H1 (cell line): Measurements from ENCODE around the gene BMI1. TPM values are rescaled to one million over a fixed set of nuclear protein-coding genes. Genes with fewer than 3 reads are reported as not detected.

Source experiments
- CTCF ChIA-PET: fragments of 300-600 bp; sonication (Branson Sonifier 250); formaldehyde crosslinking; loops from one replicate; lab custom pipeline; 2021; ENCODE audit not compliant: partially characterized antibody; lab: Charles Lee
- POLR2A ChIA-PET: fragments of 300-600 bp; sonication (Branson Sonifier 250); formaldehyde crosslinking; loops from one replicate; lab custom pipeline; 2021; ENCODE audit warnings: inconsistent platforms; ENCODE audit not compliant: partially characterized antibody; lab: Charles Lee
- DNase-seq, 2 experiments: peaks; one replicate each; pipeline versions ENCODE4 v3.0.0 to v3.0.0-alpha.2; 2010 to 2022; ENCODE audit warnings: low spot score in 2 of 2, low read depth in 1 of 2, mixed read lengths in 1 of 2
- FAIRE-seq: peaks from 2 replicates; lab custom pipeline; 2011; peaks lifted over from hg19 to GRCh38; lab: Jason Lieb, UNC
- H2AFZ ChIP-seq: 2 replicates; pipeline ENCODE4 v1.8.1; 2012; ENCODE audit warnings: low read length, inconsistent platforms
- H2AK5ac ChIP-seq: 2 replicates; pipeline ENCODE4 v1.6.1; 2013; ENCODE audit warnings: low read depth, low read length
- H2BK120ac ChIP-seq: replicated peaks from 2 replicates; pipeline ENCODE3; 2013; ENCODE audit warnings: low read depth, low read length, inconsistent platforms
- H2BK12ac ChIP-seq: 2 replicates; pipeline ENCODE4 v1.6.1; 2013; ENCODE audit warnings: low read depth, low read length
- H2BK15ac ChIP-seq: 2 replicates; pipeline ENCODE4 v1.6.1; 2013; ENCODE audit warnings: low read length
- H2BK20ac ChIP-seq: 2 replicates; pipeline ENCODE4 v1.6.1; 2013; ENCODE audit warnings: low read length
- H2BK5ac ChIP-seq: 2 replicates; pipeline ENCODE4 v1.6.1; 2013; ENCODE audit warnings: low read depth, low read length
- H3K14ac ChIP-seq: 2 replicates; pipeline ENCODE4 v1.6.1; 2013; ENCODE audit warnings: inconsistent platforms; ENCODE audit not compliant: insufficient read length
- H3K18ac ChIP-seq: 2 replicates; pipeline ENCODE4 v1.6.1; 2013; ENCODE audit warnings: low read length; ENCODE audit errors: extremely low read depth
- H3K23ac ChIP-seq: 2 replicates; pipeline ENCODE4 v1.6.1; 2013; ENCODE audit warnings: inconsistent platforms; ENCODE audit not compliant: insufficient read length
- H3K23me2 ChIP-seq: 2 replicates; pipeline ENCODE4 v1.6.1; 2013; ENCODE audit warnings: low read depth, low read length
- H3K27ac ChIP-seq: 2 replicates; pipeline ENCODE4 v1.6.1; 2011; ENCODE audit warnings: low read depth, low read length, inconsistent platforms
- H3K27me3 ChIP-seq, 4 experiments: replicated peaks in 1 of 4; 1 replicate in 1 of 4; 2 replicates in 3 of 4; pipeline versions ENCODE4 v1.6.1 to v1.8.1; 2011 to 2013; ENCODE audit warnings: low read length in 3 of 4, mild to moderate bottlenecking in 3 of 4, inconsistent platforms in 2 of 4, mixed read lengths in 2 of 4, moderate library complexity in 1 of 4; ENCODE audit not compliant: control insufficient read depth in 3 of 4, insufficient read depth in 3 of 4; ENCODE audit errors: extremely low read depth in 1 of 4
- H3K36me3 ChIP-seq, 4 experiments: 2 replicates each; pipeline versions ENCODE4 v1.6.1 to v1.8.1; 2011 to 2013; ENCODE audit warnings: mild to moderate bottlenecking in 4 of 4, low read length in 3 of 4, moderate library complexity in 2 of 4, control low read depth in 1 of 4, inconsistent platforms in 1 of 4; ENCODE audit not compliant: insufficient read depth in 4 of 4, control insufficient read depth in 2 of 4
- H3K4ac ChIP-seq: replicated peaks from 2 replicates; pipeline ENCODE3; 2013; ENCODE audit warnings: low read length, low read depth, mixed read lengths, inconsistent platforms; ENCODE audit not compliant: insufficient read length
- H3K4me1 ChIP-seq, 4 experiments: replicated peaks in 1 of 4; 1 replicate in 1 of 4; 2 replicates in 3 of 4; pipeline versions ENCODE4 v1.6.1 to v1.8.1; 2011 to 2013; ENCODE audit warnings: low read length in 3 of 4, inconsistent platforms in 2 of 4, mixed read lengths in 1 of 4; ENCODE audit not compliant: insufficient read depth in 4 of 4, control insufficient read depth in 3 of 4
- H3K4me2 ChIP-seq, 2 experiments: 2 replicates each; pipeline versions ENCODE4 v1.6.1 to v1.8.1; 2011 to 2013; ENCODE audit warnings: low read depth in 2 of 2, low read length in 2 of 2, control low read depth in 1 of 2, inconsistent platforms in 1 of 2, mild to moderate bottlenecking in 1 of 2; ENCODE audit not compliant: insufficient read depth in 1 of 2
- H3K4me3 ChIP-seq, 4 experiments: fragments of 200-600, 300-600 bp in 1 of 4; sonication (generic), shearing (Covaris generic), sonication (Bioruptor Twin) in 1 of 4; 2 replicates each; pipeline versions ENCODE4 v1.5.1 to v1.8.1; 2011 to 2016; ENCODE audit warnings: low read length in 4 of 4, low read depth in 3 of 4, control low read depth in 2 of 4, inconsistent platforms in 2 of 4, mild to moderate bottlenecking in 2 of 4, mixed read lengths in 1 of 4, moderate library complexity in 1 of 4; ENCODE audit not compliant: insufficient read depth in 2 of 4; ENCODE audit errors: extremely low read depth in 1 of 4
- H3K56ac ChIP-seq: replicated peaks from 2 replicates; pipeline ENCODE3; 2013; ENCODE audit warnings: low read depth, mild to moderate bottlenecking, mixed read lengths, low read length, inconsistent platforms; ENCODE audit not compliant: insufficient read length
- H3K79me1 ChIP-seq: 2 replicates; pipeline ENCODE4 v1.6.1; 2013; ENCODE audit warnings: low read depth, low read length, control low read depth
- H3K79me2 ChIP-seq, 2 experiments: 2 replicates each; pipeline versions ENCODE4 v1.6.1 to v1.8.1; 2012 to 2013; ENCODE audit warnings: low read length in 2 of 2, mild to moderate bottlenecking in 2 of 2, inconsistent platforms in 1 of 2; ENCODE audit not compliant: insufficient read depth in 2 of 2, control insufficient read depth in 1 of 2
- H3K9ac ChIP-seq, 4 experiments: replicated peaks in 1 of 4; 1 replicate in 1 of 4; 2 replicates in 3 of 4; pipeline versions ENCODE4 v1.6.1 to v1.8.1; 2011 to 2013; ENCODE audit warnings: low read depth in 3 of 4, low read length in 3 of 4, control low read depth in 2 of 4, mild to moderate bottlenecking in 2 of 4, moderate library complexity in 2 of 4, inconsistent platforms in 1 of 4; ENCODE audit errors: extremely low read depth in 1 of 4
- H3K9me3 ChIP-seq, 2 experiments: 2 replicates each; pipeline versions ENCODE4 v1.6.1 to v1.8.1; 2012 to 2013; ENCODE audit warnings: mild to moderate bottlenecking in 2 of 2, moderate library complexity in 2 of 2, control low read depth in 1 of 2, inconsistent platforms in 1 of 2, low read depth in 1 of 2, low read length in 1 of 2, mixed read lengths in 1 of 2; ENCODE audit not compliant: insufficient read depth in 2 of 2
- H4K20me1 ChIP-seq, 2 experiments: replicated peaks in 1 of 2; 2 replicates each; pipeline versions ENCODE3 to v1.8.1; 2011 to 2013; ENCODE audit warnings: inconsistent platforms in 2 of 2, low read length in 2 of 2, mild to moderate bottlenecking in 1 of 2; ENCODE audit not compliant: insufficient read depth in 2 of 2, control insufficient read depth in 1 of 2
- H4K5ac ChIP-seq: 2 replicates; pipeline ENCODE4 v1.6.1; 2013; ENCODE audit warnings: low read length, low read depth, mixed read lengths, inconsistent platforms; ENCODE audit not compliant: insufficient read length
- H4K8ac ChIP-seq: 2 replicates; pipeline ENCODE4 v1.8.0; 2013; ENCODE audit warnings: mild to moderate bottlenecking, moderate library complexity, low read length, inconsistent platforms; ENCODE audit not compliant: insufficient read depth; ENCODE audit errors: extremely low read depth
- H4K91ac ChIP-seq: replicated peaks from 2 replicates; pipeline ENCODE3; 2013; ENCODE audit warnings: low read length, mixed read lengths, inconsistent platforms; ENCODE audit not compliant: insufficient read length
- CTCF ChIP-seq, 3 experiments: IDR thresholded peaks; 1 replicate in 2 of 3; 2 replicates in 1 of 3; pipeline versions ENCODE4 v1.5.1 to v1.6.1; 2011; ENCODE audit warnings: low read length in 3 of 3, mild to moderate bottlenecking in 3 of 3, inconsistent platforms in 2 of 3, low read depth in 1 of 3, moderate library complexity in 1 of 3; ENCODE audit not compliant: insufficient read depth in 1 of 3; ENCODE audit errors: control extremely low read depth in 1 of 3
- E2F6 ChIP-seq: IDR thresholded peaks from 2 replicates; pipeline ENCODE4 v1.6.1; 2012; ENCODE audit warnings: inconsistent platforms
- GABPA ChIP-seq: IDR thresholded peaks from 2 replicates; pipeline ENCODE4 v1.6.1; 2011; ENCODE audit warnings: mild to moderate bottlenecking, low read length, moderate library complexity, borderline replicate concordance; ENCODE audit not compliant: insufficient read depth
- JUND ChIP-seq: IDR thresholded peaks from 2 replicates; pipeline ENCODE4 v1.6.1; 2011; ENCODE audit warnings: mild to moderate bottlenecking, improper control_type of control experiment, low read length
- KDM1A ChIP-seq: fragments of 200-600, 300-600 bp; sonication (generic); IDR thresholded peaks from 2 replicates; pipeline ENCODE4 v1.7.1; 2016; ENCODE audit warnings: mild to moderate bottlenecking, low read length, borderline replicate concordance
- KDM5A ChIP-seq: fragments of 200-600 bp; IDR thresholded peaks from 2 replicates; pipeline ENCODE4 v1.7.1; 2012; ENCODE audit warnings: mild to moderate bottlenecking, low read length, inconsistent platforms, mixed read lengths
- RXRA ChIP-seq: IDR thresholded peaks from 2 replicates; pipeline ENCODE4 v1.6.1; 2011; ENCODE audit warnings: low read depth, mild to moderate bottlenecking, low read length, moderate library complexity; ENCODE audit not compliant: insufficient read depth
- SIN3A ChIP-seq, 2 experiments: IDR thresholded peaks in 1 of 2; conservative IDR thresholded peaks in 1 of 2; 2 replicates each; pipeline ENCODE4 v1.6.1; 2011 to 2012; ENCODE audit warnings: low read length in 2 of 2, improper control_type of control experiment in 1 of 2, low read depth in 1 of 2, mild to moderate bottlenecking in 1 of 2
- SRF ChIP-seq: IDR thresholded peaks from 2 replicates; pipeline ENCODE4 v1.6.1; 2011; ENCODE audit warnings: mild to moderate bottlenecking, low read depth, low read length, moderate library complexity
- WGBS, 2 experiments: shearing (Covaris generic) in 1 of 2; methylation state at CpG; one replicate each; pipeline versions ENCODE4 v1.1.6 to v1.1.7; 2013 to 2015; ENCODE audit warnings: low lambda C conversion rate in 2 of 2, mixed read lengths in 2 of 2, inconsistent platforms in 1 of 2, low coverage in 1 of 2, missing lambda C conversion rate in 1 of 2; ENCODE audit not compliant: insufficient replicate concordance in 2 of 2, insufficient coverage in 1 of 2, insufficient read length in 1 of 2; ENCODE audit errors: extremely low coverage in 1 of 2, missing lambda C conversion rate in 1 of 2; 5-methylcytosine and 5-hydroxymethylcytosine counted together
- polyA plus RNA-seq, 7 experiments: library from polyadenylated mRNA; depleted of rRNA in 3 of 7; stranded (reverse) in 5 of 7; unstranded in 2 of 7; fragments of >200 nt in 5 of 7; fragments of 200-250 nt in 2 of 7; gene quantifications; 1 replicate in 5 of 7; 2 replicates in 1 of 7; 4 replicates in 1 of 7; pipeline versions ENCODE4 v1.2.1 to v1.2.3, GENCODE V29; 2011 to 2013; ENCODE audit warnings: missing spikeins in 2 of 7, mixed read lengths in 2 of 7
- total RNA-seq: library from RNA; stranded (reverse); fragmentation: NEBNext Ultra II Directional; extraction: Animal tissue kit (Norgen Biotek cat#: 25700); gene quantifications from 2 replicates; pipeline ENCODE4 v1.2.1, GENCODE V29; 2021

BMI1 gene
- total and polyA plus RNA-seq, 2 of the 8 experiments (the other 6 are each of a cell fraction or from before 2014, with no cell fraction given) = 2.8 to 10.7 TPM

GRCh38 chr10:22339761-22340328 lies 18.9 kb downstream of the BMI1 start:
- Histone ChIP-seq H2BK120ac (no peak overlapping the region), H3K23ac (no peak overlapping the region), H3K79me2 (no peaks in the 10 kb centered on the region), H2BK12ac (no peak overlapping the region), H3K27me3 (peaks cover 65 to 100% (median 90%) of the 10 kb centered on the region in 4 experiments), H3K79me1 (no peaks in the 10 kb centered on the region), H3K27ac (no peak overlapping the region), H4K20me1 (peaks cover 0 to 11% of the 10 kb centered on the region in 2 experiments), H3K4me3 (peak overlapping the region; percentile 32 to 64 (median 44); a peak in 7 of 8 replicates), H3K18ac (no peak overlapping the region), H4K5ac (no peak overlapping the region), H4K8ac (no peak overlapping the region), H3K9me3 (no peaks in the 10 kb centered on the region; a peak in 1 of 4 replicates), H3K14ac (no peak overlapping the region), H3K4ac (no peak overlapping the region), H2BK5ac (no peak overlapping the region), H3K4me2 (peak overlapping the region; percentile 65 to 68), H3K23me2 (peaks cover 9% of the 10 kb centered on the region; the same call in 1 of the 2 replicates), H3K56ac (no peak overlapping the region), H2BK15ac (no peak overlapping the region), H3K9ac (no peak overlapping the region), H2AFZ (no peak overlapping the region), H2BK20ac (no peak overlapping the region), H4K91ac (no peak overlapping the region), H3K4me1 (peaks cover 0 to 11% (median 3%) of the 10 kb centered on the region in 4 experiments; a peak in 5 of 7 replicates), H3K36me3 (peaks cover 0 to 3% (median 0%) of the 10 kb centered on the region in 4 experiments; a peak in 1 of 8 replicates), H2AK5ac (no peak overlapping the region)
- DNase-seq (no peak), FAIRE-seq (no peak)
- CTCF ChIA-PET = interaction anchor here (0.7 to 1.3 kb wide), 3 partner anchors 18 to 664 kb away, joined by 3 to 5 read pairs (median 4); partner anchors contain the start of gene BMI1
- POLR2A ChIA-PET = interaction anchor here (1.4 to 1.7 kb wide), 2 partner anchors 15 to 23 kb away, joined by 4 read pairs; partner anchors contain the start of gene COMMD3
- 6% methylated on average over 13 of the region's 13 CpGs; no CpG with 5 or more reads in 1 of the 2 experiments for WGBS, 2 experiments
- TF ChIP-seq SRF (no peak), KDM1A (no peak), JUND (no peak), CTCF (IDR thresholded peaks at IDR 0.05; ENCODE audit: control extremely low read depth in 1 of 3, insufficient read depth in 1 of 3, low read depth in 1 of 3, low read length in 3 of 3) (no peak), KDM5A (no peak), RXRA (no peak), E2F6 (no peak), SIN3A (conservative IDR thresholded peaks at IDR 0.05 in 1 of 2, IDR thresholded peaks at IDR 0.05 in 1 of 2; ENCODE audit: low read depth in 1 of 2, low read length in 2 of 2) (no peak), GABPA (no peak)
